Vagina (tissue), 2 donors: Measurements from ENCODE around the gene HMGB1. TPM values are rescaled to one million over a fixed set of nuclear protein-coding genes. Genes with fewer than 3 reads are reported as not detected.

ENCODE experiments used
- DNase-seq, 2 donors: peaks; one replicate each; pipeline ENCODE4 v3.0.0-alpha.2; 2017; ENCODE audit errors: extremely low spot score in 2 of 2
- H3K27ac ChIP-seq: fragments of 200-600 bp; sonication (generic); one replicate; pipeline ENCODE4 v1.5.1; 2019
- H3K27me3 ChIP-seq: fragments of 200-600 bp; sonication (generic); one replicate; pipeline ENCODE4 v1.5.1; 2019
- H3K36me3 ChIP-seq, 2 donors: fragments of 200-600 bp; sonication (generic); one replicate each; pipeline ENCODE4 v1.5.1; 2017 to 2019
- H3K4me1 ChIP-seq: fragments of 200-600 bp; sonication (generic); one replicate; pipeline ENCODE4 v1.5.1; 2019
- H3K4me3 ChIP-seq, 2 donors: fragments of 200-600 bp; sonication (generic); 1 replicate in 1 of 2; 2 replicates in 1 of 2; pipeline ENCODE4 v1.5.1; 2016 to 2019
- H3K9me3 ChIP-seq: fragments of 200-600 bp; sonication (generic); one replicate; pipeline ENCODE4 v1.5.1; 2019
- CTCF ChIP-seq, 3 experiments: fragments of 450-650 bp in 2 of 3; fragments of 200-600 bp in 1 of 3; sonication (generic) in 1 of 3; IDR thresholded peaks; one replicate each; pipeline ENCODE4 v1.5.1; 2017 to 2019; ENCODE audit warnings: antibody characterized with exemption in 3 of 3, mild to moderate bottlenecking in 2 of 3, moderate library complexity in 2 of 3
- POLR2A ChIP-seq, 2 donors: fragments of 450-650 bp; IDR thresholded peaks; one replicate each; pipeline ENCODE4 v1.6.1; 2017; ENCODE audit warnings: antibody characterized with exemption in 2 of 2, mild to moderate bottlenecking in 2 of 2, moderate library complexity in 2 of 2
- intact Hi-C: fragments of 100-400 bp; cut with DNase I; formaldehyde crosslinking; loops from one replicate; pipeline ENCODE4 v1.15.1; 2023
- total RNA-seq: library from RNA; depleted of rRNA; stranded (reverse); fragments of >200 nt; gene quantifications from one replicate; pipeline ENCODE4 v1.2.3, GENCODE V29; 2016

The HMGB1 gene
- total RNA-seq, 1 donor from 2014 or later, result 215 TPM

GRCh38 chr13:30406779-30407416, 58.8 kb downstream of the HMGB1 start:
- H3K36me3 ChIP-seq, result no peaks in the 10 kb centered on the region
- H3K4me3 ChIP-seq, result no peak overlapping the region
- DNase-seq, result no peak
- no peak overlapping the region for H3K27ac ChIP-seq
- no peaks in the 10 kb centered on the region for H3K27me3 ChIP-seq
- TF ChIP-seq CTCF (IDR thresholded peaks at IDR 0.05) (no peak), POLR2A (IDR thresholded peaks at IDR 0.05) (no peak)
- no peaks in the 10 kb centered on the region for H3K9me3 ChIP-seq
- intact Hi-C loops, result loop anchor here (5.0 to 10.0 kb wide), 2 partner anchors 92 to 210 kb away; partner anchors contain the start of gene USPL1
- H3K4me1 ChIP-seq, result peaks cover 36% of the 10 kb centered on the region

Other genes starting within 250 kb of the HMGB1 start
- gene KATNAL1, start 158.4 kb downstream of the HMGB1 start, total RNA-seq, result 20.6 TPM
- gene UBE2L5, start 43.4 kb downstream of the HMGB1 start, total RNA-seq, result not detected
- gene USPL1, start 152.0 kb upstream of the HMGB1 start, total RNA-seq, result 18.4 TPM